ENCODE measurements around the gene ARHGAP32.

ARHGAP32 gene

DNA sequence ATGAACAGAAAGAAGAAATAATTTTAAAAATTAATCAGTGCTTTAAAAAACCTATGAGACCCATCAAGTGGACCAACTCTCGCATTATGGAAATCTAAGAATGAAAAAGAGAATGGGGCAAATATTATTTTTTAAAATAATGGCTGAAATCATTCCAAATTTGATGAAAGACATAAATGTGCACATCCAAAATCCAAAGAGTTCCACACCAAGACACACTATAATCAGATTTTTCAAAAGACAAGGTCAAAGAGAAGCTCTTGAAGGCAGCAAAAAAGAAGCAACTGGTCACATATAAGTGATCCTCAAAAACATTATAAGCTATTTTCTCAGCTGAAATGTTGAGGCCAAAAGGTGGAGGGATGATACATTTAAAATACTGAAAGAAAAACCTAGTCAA, 85.3 kb downstream of the ARHGAP32 start:
- DNase-seq: no peak

DNA sequence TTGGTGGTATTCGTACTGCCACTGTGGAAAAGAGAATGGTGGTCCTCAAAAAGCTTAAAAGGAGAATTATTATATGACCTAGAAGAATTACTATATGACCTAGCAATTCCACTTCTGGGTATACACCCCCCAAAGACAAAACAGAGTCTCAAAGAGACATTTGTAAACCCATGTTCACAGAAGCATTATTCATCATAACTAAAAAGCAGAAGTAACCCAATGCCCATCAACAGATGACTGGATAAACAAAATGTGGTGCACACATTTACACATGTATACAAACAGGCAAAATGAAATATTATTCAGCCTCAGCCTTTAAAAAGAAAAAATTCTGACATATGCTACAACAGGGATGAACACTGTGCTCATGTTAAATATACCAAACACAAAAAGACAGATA, 89.4 kb downstream of the ARHGAP32 start:
- no peak for DNase-seq

DNA sequence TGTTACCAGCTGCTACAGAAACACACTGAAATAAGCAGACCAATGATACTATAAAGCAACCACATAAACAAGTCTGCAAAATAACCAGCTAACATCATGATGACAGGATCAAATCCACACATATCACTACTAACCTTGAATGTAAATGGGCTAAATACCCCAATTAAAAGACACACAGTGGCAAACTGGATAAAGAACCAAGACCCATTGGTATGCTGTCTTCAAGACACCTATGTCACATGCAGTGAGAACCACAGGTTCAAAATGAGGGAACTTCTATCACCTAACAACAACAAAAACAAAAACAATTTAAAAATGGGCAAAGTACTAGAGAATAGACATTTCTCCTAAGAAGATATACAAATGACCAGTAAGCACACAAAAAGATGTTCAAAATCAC, 89.9 kb downstream of the ARHGAP32 start:
- no peak for DNase-seq

DNA sequence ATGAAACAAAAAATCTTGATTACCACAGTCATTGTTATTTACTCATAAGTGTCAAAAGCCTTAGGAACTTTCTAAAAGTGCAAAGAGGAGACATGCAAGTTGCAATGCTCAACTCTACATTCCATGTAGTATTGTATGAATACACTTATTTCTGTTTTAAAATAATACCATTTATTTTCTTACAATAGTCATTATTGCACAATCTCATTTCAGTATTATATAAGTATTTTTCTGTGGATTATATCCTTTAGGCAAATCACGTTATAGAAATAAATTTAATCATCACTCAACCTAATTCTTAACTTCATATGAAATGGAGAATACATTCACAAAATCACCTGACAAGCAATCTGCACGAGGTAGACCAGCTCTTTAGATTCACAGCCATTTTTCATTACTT, 98.8 kb downstream of the ARHGAP32 start:
- DNase-seq: no peak

DNA sequence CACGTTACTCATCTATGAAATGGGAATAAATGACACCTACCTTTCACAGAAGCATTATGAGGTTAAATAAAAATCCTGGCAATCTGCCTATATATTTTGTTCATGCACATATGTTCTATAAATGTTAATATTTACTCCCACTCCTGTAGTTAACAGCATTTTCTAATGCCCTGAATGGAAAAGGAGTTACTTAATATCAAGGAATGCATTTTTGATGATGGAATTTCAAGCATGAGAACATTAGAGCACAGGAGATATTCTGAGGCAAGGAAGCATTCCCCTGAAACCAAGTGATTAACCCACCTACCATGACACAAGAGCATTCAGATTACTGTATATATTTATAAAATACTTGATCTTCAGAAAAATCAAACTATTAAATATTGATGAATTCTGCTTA, 102.1 kb downstream of the ARHGAP32 start:
- no peak for DNase-seq

DNA sequence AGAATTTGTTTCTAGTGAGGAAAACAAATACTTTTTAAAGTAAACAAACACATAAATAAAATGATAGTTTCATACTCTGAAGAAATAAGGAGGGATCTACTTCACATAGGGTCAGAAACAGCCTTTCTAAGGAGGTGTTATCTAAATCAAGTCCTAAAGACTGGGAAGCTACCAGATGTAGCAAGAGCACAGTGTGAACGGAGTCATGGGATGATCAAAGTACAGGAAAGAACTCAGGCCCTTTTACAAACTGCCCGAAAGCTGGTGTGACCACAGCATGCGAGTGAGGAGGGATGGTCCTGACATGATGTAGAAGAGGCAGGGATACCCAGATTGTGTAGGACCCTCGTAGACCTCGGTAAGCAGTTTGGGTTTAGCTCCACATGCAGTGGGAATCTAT, 102.8 kb downstream of the ARHGAP32 start:
- no peak for DNase-seq

DNA sequence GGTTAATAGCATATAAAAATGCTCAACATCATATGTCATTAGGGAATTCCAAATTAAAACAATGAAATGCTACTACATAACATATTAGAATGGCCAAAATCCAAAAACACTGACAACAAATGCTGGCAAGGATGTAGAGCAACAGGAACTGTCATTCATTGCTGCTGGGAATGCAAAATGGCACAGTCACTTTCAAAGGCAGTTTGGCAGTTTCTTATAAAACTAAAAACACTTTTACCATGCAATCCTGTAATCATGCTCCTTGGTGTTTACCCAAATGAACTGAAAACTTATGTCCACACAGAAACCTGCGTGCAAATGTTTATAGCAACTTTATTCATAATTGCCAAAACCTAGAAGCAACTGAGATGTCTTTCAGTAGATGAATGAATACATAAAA, 105.1 kb downstream of the ARHGAP32 start:
- DNase-seq: no peak

- DNase-seq: no peak
Observed at GRCh38 chr11:129077191-129077590, 114.9 kb downstream of the ARHGAP32 start.

DNA sequence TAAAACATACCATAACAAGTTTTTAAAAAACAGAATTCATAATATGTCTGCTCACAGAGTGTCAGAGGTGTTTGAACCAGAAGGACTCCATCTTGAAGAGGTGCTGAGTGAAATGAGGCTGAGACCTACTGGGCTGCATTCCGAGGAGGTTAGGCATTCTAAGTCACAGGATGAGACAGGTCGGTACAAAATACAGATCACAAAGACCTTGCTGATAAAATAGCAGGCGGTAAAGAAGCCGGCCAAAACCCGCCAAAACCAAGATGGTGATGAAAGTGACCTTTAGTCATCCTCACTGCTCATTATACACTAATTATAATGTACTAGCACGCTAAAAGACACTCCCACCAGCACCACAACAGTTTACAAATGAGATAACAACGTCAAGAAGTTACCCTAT, 116.4 kb downstream of the ARHGAP32 start:
- DNase-seq: no peak

DNA sequence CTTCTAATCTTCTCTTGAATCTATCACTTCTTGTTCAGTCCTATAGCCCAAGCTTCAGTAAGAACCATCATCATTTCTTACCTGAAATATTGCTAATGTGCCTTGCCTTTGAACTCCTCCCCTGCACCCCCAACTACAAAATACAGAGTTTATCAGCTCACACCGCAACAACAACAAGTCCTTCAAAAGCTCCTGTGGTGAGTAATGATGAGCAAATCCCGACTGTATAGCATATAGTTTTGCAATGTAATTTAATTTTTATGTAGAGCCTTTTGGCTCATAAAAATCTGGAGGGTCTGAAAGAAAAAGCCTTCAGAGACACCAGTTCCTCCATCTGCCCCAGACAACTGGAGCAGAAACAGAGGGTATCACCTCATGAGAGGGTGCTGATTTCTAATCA, 124.7 kb downstream of the ARHGAP32 start:
- DNase-seq: no peak

DNA sequence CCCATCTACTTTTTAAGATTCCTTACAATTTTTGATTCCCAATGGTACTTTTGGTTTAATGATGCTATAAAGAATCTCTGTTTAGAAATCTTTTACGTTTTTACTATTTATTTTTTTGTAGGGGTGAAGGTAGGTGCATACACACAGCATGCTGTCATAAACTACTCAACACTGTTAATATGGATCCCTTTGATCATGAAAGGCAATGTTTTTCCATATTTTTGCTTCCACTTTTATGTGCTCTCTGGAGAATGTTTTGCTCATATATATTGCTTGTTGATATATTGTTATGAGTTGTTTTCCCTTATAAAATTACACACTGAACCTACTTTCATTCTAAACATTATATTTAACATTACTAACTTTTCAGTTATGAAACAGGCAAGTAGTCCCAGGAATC, 125.9 kb downstream of the ARHGAP32 start:
- no peak for DNase-seq

DNA sequence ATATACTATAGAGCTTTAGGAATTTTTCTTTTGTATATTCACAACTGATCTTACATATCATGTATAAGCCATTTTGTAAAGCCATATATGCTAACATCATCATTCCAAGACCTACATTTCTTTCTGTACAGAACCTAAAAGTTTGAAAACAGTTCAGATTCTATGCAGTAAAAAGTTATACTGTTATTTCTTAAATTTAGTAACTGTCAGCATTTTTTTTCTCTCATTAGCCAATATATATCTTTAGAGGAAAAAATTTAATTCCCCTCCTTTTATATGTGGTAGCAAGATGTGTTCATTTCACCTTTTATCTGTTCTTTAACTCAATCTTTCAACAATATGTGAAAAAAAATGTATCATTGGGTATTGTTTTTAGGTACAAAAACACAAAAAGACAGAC, 129.0 kb downstream of the ARHGAP32 start:
- DNase-seq: no peak

DNA sequence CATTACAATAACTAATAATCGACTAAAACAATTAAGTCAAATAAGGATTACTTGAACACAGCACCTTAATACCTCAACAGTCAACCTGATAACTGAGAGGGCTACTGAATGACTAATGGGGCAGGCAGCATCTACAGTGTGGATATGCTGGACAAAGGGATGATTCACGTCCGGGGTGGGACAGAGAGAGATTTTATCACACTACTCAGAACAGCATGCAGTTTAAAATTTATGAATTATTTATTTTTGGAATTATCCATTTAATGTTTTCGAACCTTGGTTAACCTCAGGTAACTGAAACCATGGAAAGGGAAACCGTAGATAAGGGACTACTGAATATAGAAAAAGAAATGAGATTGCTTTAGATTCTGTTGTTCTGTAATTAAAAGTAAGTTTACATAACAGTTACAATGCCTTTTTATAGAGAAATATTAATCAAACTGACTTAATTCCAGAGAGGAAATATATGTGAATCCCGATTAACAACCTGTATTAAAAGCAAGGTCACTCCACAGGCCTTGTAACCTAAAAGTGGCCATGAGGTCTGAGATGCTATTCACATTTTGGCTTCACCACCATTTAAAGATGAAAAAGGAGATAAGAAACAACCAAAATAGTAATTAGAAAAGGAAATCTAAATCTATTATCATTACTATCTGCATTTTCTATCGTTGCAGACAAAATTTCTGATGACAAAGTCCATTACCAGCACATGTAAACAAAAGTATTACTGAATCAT, 130.5 kb downstream of the ARHGAP32 start:
- DNase-seq: no peak

GRCh38 chr11:129056916-129057315, 135.2 kb downstream of the ARHGAP32 start:
- DNase-seq: no peak

- DNase-seq: no peak
Observed at GRCh38 chr11:129055196-129055595, 136.9 kb downstream of the ARHGAP32 start.

- no peak for DNase-seq
Observed at GRCh38 chr11:129048911-129049310, 143.2 kb downstream of the ARHGAP32 start.

- no peak for DNase-seq
Observed at GRCh38 chr11:129045150-129045549, 147.0 kb downstream of the ARHGAP32 start.

DNA sequence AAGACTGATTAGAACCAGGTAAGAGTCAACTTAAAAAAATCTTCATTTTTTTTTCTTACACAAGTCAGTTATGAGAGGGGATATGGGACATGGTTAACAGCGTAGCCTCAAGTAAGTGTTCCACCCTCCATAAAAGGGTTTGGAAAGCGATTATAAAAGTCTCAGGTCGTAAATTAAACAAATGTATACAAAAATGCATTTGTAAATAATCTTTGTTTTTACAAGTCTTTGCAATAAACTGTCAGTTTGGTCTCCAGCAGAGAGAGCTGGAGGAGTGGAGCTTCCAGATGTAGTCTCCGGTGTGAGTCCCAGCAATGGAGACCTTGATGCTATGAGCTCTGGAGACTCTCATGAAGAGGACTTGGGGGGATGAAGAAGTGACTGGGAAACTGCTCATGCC, 149.6 kb downstream of the ARHGAP32 start:
- DNase-seq: no peak

DNA sequence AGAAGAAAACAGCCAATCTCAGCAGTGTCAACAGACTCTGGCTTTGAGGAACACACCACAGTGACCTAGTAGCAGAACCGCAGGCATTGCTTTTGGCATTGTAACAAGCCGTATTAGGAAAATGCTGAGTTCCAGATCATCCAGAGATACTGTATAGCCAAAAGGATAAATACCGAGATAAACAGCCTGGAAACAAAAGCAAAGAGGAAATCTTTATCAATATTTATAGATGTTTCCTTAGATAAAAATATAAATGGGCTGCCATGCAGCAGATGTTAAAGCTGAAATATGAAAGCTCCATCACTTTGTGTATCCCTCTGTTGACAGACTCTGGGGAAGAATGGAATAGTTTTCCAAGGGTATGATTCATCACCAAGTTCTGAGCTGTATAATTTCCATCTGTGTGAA, 150.5 kb downstream of the ARHGAP32 start:
- DNase-seq: no peak

DNA sequence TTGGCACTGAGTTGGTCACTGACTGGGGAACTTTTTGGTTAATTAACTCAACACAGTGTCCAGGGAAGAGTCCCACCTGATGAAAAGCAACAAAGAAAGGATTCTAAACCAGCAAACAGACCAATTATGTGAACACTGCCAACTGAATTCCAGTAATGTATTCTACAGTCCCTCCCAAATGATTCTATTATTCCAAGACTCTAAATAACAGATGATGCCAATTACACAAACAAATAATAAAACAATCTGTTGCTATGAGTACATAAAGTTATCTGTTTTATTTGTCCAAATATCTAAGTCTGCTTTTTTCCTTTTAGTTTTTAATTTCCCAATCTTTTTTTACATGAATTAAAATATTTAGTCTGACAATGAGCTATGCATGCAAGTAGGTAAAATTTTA, 151.2 kb downstream of the ARHGAP32 start:
- no peak for DNase-seq

GRCh38 chr11:129035244-129035643, 156.9 kb downstream of the ARHGAP32 start:
- DNase-seq: no peak

DNA sequence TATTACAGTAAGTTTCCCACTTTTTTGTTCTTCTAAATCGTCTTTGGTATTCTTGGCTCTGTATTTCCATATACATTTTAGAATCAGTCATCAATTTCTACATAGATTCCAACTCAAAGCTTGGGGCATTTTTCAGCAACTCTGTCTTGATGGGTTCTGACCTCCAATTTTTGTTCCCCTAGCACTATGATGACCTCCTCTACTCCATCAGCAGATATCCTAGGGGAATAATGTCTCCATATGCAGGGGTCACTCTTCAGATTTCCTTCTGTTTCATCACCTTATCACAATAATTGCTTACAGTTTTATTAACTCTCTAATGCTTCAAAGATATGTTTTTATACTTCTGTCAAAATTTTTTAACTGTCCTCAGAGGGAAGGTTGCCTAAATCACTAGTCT, 158.1 kb downstream of the ARHGAP32 start:
- no peak for DNase-seq

DNA sequence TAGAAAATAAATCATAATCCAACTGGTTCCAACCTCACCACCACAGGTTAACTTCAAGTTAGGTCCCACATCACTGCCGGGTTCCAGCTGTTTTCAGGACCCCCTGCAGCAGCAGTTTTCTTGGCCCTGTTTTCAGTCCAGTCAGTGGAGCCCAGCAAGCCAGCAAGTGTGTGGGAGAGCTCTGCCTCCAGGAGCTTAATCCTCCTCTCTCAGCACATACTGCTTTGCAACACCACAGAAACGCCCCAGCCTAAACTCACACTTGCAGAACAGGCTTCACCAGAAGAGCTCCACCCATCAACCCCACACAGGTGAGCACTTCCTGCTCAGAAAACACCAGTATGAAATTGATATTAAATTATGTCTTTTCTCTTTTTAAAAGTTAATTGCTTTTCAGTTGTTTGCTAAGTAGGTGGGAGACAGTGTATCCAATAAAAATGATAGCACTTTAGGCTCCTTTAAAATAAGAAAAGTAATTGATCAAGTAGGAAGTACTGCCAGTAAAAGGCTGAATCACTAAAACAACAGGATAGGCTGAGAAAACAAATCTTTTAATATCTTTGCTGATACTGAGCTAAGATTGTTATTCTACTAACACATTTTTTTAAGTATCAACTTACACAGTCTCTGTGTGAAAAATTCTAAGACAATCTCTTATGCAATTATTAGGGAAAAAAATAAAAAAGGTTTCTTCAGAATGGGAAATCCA, 168.0 kb downstream of the ARHGAP32 start:
- DNase-seq: no peak

DNA sequence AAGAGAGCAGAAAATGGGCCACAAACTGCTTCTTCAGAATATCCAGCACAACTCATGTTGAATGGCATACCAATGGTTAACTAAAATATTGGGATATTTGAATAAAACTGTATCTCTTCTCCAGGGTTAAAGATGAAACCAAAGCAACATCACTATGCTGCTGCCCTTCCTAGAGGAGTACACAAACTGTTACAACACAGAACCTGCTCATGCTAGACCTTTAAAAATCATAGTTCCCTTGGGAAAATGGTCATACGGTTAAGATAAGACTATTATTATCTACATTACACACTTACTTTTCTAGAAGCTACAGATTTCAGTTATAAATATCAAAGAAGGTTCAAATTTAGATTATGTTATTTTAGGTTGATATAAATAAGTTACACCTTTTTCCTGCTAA, 170.8 kb downstream of the ARHGAP32 start:
- no peak for DNase-seq

DNA sequence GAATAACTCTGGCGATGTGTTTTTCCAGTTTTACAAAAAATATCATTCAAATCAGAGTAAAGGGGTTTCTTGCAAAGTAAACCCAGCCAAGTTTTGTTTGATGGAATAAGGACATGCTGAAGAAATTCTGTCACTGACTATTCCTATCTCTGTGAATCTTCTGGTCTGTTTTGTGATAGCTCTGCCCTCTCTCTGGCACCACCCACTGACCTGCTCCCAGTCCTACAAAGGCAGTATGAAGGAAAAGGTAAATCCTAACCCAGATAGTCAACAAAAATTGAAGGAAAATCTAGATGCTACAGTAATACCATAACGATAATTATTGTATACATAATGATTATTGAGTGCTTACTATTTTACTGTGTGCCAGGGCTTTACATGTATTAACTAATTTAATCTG, 173.1 kb downstream of the ARHGAP32 start:
- no peak for DNase-seq
